GM19397 (cell line): ENCODE measurements around the gene G2E3.

ENCODE experiments used
- ATAC-seq: cut with Tn5 transposase; IDR thresholded peaks from one replicate; pipeline ENCODE4 v1.9.1; 2021; ENCODE audit warnings: mild to moderate bottlenecking, moderate library complexity; ENCODE audit not compliant: unreplicated experiment

G2E3 gene

GRCh38 chr14:30648471-30648870, 89.5 kb downstream of the G2E3 start:
- ATAC-seq: no peak

- ATAC-seq: no peak
Measured at GRCh38 chr14:30651937-30652336, 93.0 kb downstream of the G2E3 start.

- ATAC-seq: no peak
Measured at GRCh38 chr14:30655124-30655523, 96.2 kb downstream of the G2E3 start.

- no peak for ATAC-seq
Measured at GRCh38 chr14:30655658-30656057, 96.7 kb downstream of the G2E3 start.

- ATAC-seq: no peak
Measured at GRCh38 chr14:30656190-30656632, 97.3 kb downstream of the G2E3 start.

GRCh38 chr14:30657050-30657449, 98.1 kb downstream of the G2E3 start:
- no peak for ATAC-seq

DNA sequence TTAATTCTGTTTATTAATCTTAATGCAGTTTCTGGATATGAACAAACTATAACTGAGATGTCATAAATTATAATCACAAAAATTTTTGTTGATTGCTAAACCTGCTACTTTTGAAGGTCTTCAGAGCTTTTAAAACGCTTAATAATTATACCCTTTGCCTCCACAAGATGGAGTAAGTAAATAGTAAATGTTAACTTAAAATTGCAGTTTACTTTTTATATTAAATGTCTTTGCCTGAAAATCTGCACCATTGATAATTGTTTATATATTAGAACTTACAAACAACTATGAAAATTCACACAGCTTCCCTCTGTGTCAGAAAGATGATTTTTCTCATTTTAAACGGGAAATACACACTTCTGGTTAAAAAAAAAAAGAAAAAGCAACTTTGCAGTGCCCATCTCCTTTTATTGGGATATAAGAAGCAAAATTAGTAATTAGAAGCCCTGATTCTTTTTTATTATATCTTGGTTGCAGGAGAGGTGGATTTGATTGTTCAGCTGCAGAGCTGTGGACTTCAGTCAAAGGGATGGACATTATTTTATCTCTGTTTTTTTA, 98.7 kb downstream of the G2E3 start:
- no peak for ATAC-seq

DNA sequence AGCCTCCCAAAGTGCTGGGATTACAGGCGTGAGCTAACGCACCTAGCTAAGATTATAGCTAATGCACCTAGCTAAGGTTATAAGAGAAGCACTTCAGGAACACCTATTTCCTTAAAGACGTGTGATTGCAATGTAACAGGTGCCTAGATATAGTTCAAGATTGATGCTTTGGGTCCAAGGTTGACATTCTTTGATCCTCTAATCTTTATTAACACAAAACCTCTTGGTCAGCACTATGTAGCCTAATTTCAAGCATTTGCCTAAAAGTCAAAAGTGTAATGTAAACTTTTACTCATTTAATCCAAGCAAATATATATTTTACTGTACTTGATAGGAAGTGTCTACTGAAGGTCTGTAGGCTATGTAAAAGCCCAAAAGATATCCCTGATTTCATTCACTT, 99.7 kb downstream of the G2E3 start:
- ATAC-seq: no peak

DNA sequence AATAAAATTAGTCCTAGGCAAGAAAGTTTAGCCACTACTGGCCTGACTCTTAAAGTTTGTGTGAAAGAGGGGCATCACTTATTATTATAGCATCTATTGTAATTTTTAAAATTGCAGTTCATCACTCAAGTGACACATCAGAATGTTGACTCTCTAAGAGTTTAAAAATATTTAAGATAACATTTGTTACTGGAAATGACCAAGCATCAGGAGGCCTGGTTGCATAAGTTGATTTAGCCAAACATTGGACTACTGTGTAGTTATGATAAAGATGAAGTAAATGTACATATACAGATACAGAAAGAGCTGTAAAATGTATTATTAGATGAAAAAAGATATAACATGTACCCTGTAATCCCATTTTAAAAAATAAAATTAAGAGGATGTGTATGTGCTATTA, 110.6 kb downstream of the G2E3 start:
- ATAC-seq: no peak
